ENCODE data around the gene BEND7. TPM values are rescaled to one million over a fixed set of nuclear protein-coding genes. Genes with fewer than 3 reads are reported as not detected.

Gene BEND7
- total RNA-seq, 1 experiment from 2014 or later: 12.8 TPM

- DNase-seq (ENCODE audit: low spot score) (no peak), ATAC-seq (no peak)
- Mint-ChIP-seq H3K4me1 (no peaks in the 10 kb centered on the region), H3K36me3 (no peaks in the 10 kb centered on the region), H3K27me3 (ENCODE audit: low read depth) (no peaks in the 10 kb centered on the region), H3K27ac (no peak overlapping the region), H3K4me3 (no peak overlapping the region), H3K9me3 (peaks cover 9% of the 10 kb centered on the region)
- POLR2A ChIA-PET: no interaction called here
- TF ChIP-seq CTCF (IDR thresholded peaks at IDR 0.05) (no peak), E2F4 (CRISPR knock-in tag; IDR thresholded peaks at IDR 0.05; ENCODE audit: borderline replicate concordance, low read depth) (no peak), GABPB1 (CRISPR knock-in tag; IDR thresholded peaks at IDR 0.05) (no peak), SP1 (CRISPR knock-in tag; conservative IDR thresholded peaks at IDR 0.05) (no peak), ZNF263 (CRISPR knock-in tag; IDR thresholded peaks at IDR 0.05; ENCODE audit: low read depth) (no peak), NFE2L1 (CRISPR knock-in tag; IDR thresholded peaks at IDR 0.05) (no peak)
- CTCF ChIA-PET: no interaction called here
These were observed 106.0 kb downstream of the BEND7 start for GRCh38 chr10:13422800-13423199.

GRCh38 chr10:13421382-13421917, 107.4 kb downstream of the BEND7 start:
- ChIA-PET POLR2A (interaction anchor here (0.6 kb wide), 1 partner anchor 381 kb away, joined by 6 read pairs; no protein-coding TSS in a partner anchor), CTCF (interaction anchor here (1.1 to 1.7 kb wide), 3 partner anchors 17 to 115 kb away, joined by 3 to 6 read pairs (median 4); no protein-coding TSS in a partner anchor)
- no peak overlapping the region for H3K27ac Mint-ChIP-seq

GRCh38 chr10:13420532-13421307, 108.1 kb downstream of the BEND7 start:
- Mint-ChIP-seq H3K4me3 (no peak overlapping the region), H3K4me1 (no peaks in the 10 kb centered on the region), H3K36me3 (no peaks in the 10 kb centered on the region), H3K27ac (no peak overlapping the region), H3K9me3 (no peaks in the 10 kb centered on the region), H3K27me3 (ENCODE audit: low read depth) (no peaks in the 10 kb centered on the region)
- ChIA-PET CTCF (interaction anchor here (1.1 to 1.7 kb wide), 4 partner anchors 11 to 116 kb away, joined by 3 to 6 read pairs (median 4); no protein-coding TSS in a partner anchor), POLR2A (interaction anchor here (0.6 kb wide), 1 partner anchor 381 kb away, joined by 6 read pairs; no protein-coding TSS in a partner anchor)
- no peak for DNase-seq (ENCODE audit: low spot score)
- no peak for ATAC-seq
- TF ChIP-seq ZNF219 (CRISPR knock-in tag; IDR thresholded peaks at IDR 0.05; ENCODE audit: borderline replicate concordance) (no peak), RORB (CRISPR knock-in tag; IDR thresholded peaks at IDR 0.05) (no peak), ZNF121 (CRISPR knock-in tag; IDR thresholded peaks at IDR 0.05) (peak; percentile 55; the same call in 1 of the 2 replicates)

More at GRCh38 chr10:13421382-13421917, 107.4 kb downstream of the BEND7 start:
- Mint-ChIP-seq H3K4me3 (no peak overlapping the region), H3K9me3 (no peaks in the 10 kb centered on the region), H3K36me3 (no peaks in the 10 kb centered on the region), H3K4me1 (no peaks in the 10 kb centered on the region), H3K27me3 (ENCODE audit: low read depth) (no peaks in the 10 kb centered on the region)
- ATAC-seq (no peak), DNase-seq (ENCODE audit: low spot score) (no peak)
- TF ChIP-seq AR (CRISPR knock-in tag; IDR thresholded peaks at IDR 0.05) (no peak), NR2C2 (CRISPR knock-in tag; IDR thresholded peaks at IDR 0.05) (no peak)

Measured in WTC11 (cell line).